ENCODE data around the gene WDR64. TPM values are rescaled to one million over a fixed set of nuclear protein-coding genes. Genes with fewer than 3 reads are reported as not detected.

The WDR64 gene
- total and polyA plus RNA-seq, 2 of the 13 experiments (the other 11 are each of a cell fraction or from before 2014, with no cell fraction given), result not detected

GRCh38 chr1:241767737-241768136 lies 115.7 kb downstream of the WDR64 start (continued):
- TF ChIP-seq, protein P1, sequence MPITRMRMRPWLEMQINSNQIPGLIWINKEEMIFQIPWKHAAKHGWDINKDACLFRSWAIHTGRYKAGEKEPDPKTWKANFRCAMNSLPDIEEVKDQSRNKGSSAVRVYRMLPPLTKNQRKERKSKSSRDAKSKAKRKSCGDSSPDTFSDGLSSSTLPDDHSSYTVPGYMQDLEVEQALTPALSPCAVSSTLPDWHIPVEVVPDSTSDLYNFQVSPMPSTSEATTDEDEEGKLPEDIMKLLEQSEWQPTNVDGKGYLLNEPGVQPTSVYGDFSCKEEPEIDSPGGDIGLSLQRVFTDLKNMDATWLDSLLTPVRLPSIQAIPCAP (CRISPR knock-in tag; IDR thresholded peaks at IDR 0.05; ENCODE audit: low read depth), result no peak
- TF ChIP-seq KLF12 (CRISPR knock-in tag; IDR thresholded peaks at IDR 0.05; ENCODE audit: borderline replicate concordance) (no peak), MIXL1 (CRISPR knock-in tag; IDR thresholded peaks at IDR 0.05) (no peak), ZNF44 (CRISPR knock-in tag; IDR thresholded peaks at IDR 0.05) (no peak), ZNF670 (CRISPR knock-in tag; IDR thresholded peaks at IDR 0.05; ENCODE audit: borderline replicate concordance) (no peak), NFKB2 (CRISPR knock-in tag; IDR thresholded peaks at IDR 0.05; ENCODE audit: borderline replicate concordance) (no peak)

DNA sequence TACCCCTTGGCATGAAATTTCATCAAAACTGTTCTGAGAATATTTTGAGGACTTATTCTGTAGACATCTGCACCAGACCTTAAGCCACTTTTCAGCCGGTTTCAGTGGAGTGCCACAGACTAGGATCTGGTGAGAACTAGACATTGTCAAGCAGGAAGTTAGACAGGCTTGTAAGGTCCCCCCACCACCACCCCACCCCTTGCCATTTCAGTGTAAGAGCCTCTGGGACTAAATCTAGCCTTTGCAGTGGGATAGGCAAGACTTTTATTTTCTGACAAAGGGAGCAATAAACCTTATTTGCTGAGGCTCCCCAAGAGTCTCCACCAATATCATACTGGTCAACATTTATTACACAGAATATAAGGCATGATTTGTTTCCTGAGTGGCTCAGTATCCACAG lies 118.0 kb downstream of the WDR64 start:
- no peaks in the 10 kb centered on the region for H3K9me3 ChIP-seq (ENCODE audit: low read length)
- POLR2A ChIA-PET, result no interaction called here
- no peaks in the 10 kb centered on the region for H3K36me3 ChIP-seq (replicated peaks in 1 of 2; ENCODE audit: control insufficient read depth in 1 of 2, insufficient read depth in 2 of 2, low read length in 2 of 2)
- FAIRE-seq, result no peak
- no peaks in the 10 kb centered on the region for H3K4me1 ChIP-seq (ENCODE audit: insufficient read depth, low read length)
- H3K79me2 ChIP-seq (ENCODE audit: insufficient read depth, low read length), result no peaks in the 10 kb centered on the region
- H3K9ac ChIP-seq (ENCODE audit: insufficient read depth, low read depth, low read length), result no peak overlapping the region
- no peaks in the 10 kb centered on the region for H3K27me3 ChIP-seq (ENCODE audit: control insufficient read depth in 1 of 2, insufficient read depth in 2 of 2, low read length in 2 of 2)
- no TSS peak for BruUV-seq (replicated peaks)
- CTCF ChIA-PET (ENCODE audit: low intra/inter-chr PET ratio, low total read pairs), result no interaction called here
- intact Hi-C loops (cut with micrococcal nuclease; ENCODE audit: unreplicated experiment), result no loop called here
- no peaks in the 10 kb centered on the region for H4K20me1 ChIP-seq (ENCODE audit: insufficient read depth, low read length)
- no peak overlapping the region for H3K4me3 ChIP-seq (replicated peaks in 1 of 3; ENCODE audit: insufficient read depth in 1 of 3, low read depth in 2 of 3, low read length in 3 of 3)
- no peak for DNase-seq (ENCODE audit: low spot score)
- ATAC-seq, result no peak
- no peak overlapping the region for H2AFZ ChIP-seq (ENCODE audit: low read length)
- H3K4me2 ChIP-seq (ENCODE audit: low read depth, low read length), result no peak overlapping the region
- 50% methylated on average over 1 of the region's 1 CpG for WGBS (ENCODE audit: low lambda C conversion rate)
- in situ Hi-C loops (cut with HindIII; ENCODE audit: extremely low pct_ligation_motif_present, low pct_unique_long_range_greater_than_20kb), result no loop called here
- H3K27ac ChIP-seq (ENCODE audit: extremely low read length, insufficient read depth, low read length), result no peak overlapping the region
- TF ChIP-seq, protein P2, sequence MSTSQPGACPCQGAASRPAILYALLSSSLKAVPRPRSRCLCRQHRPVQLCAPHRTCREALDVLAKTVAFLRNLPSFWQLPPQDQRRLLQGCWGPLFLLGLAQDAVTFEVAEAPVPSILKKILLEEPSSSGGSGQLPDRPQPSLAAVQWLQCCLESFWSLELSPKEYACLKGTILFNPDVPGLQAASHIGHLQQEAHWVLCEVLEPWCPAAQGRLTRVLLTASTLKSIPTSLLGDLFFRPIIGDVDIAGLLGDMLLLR (CRISPR knock-in tag; IDR thresholded peaks at IDR 0.05), result no peak
- TF ChIP-seq KLF15 (CRISPR knock-in tag; IDR thresholded peaks at IDR 0.05; ENCODE audit: borderline replicate concordance) (no peak), ZFYVE20 (CRISPR knock-in tag; IDR thresholded peaks at IDR 0.05; ENCODE audit: borderline replicate concordance, low read depth) (no peak), GATAD2A (CRISPR knock-in tag; IDR thresholded peaks at IDR 0.05) (no peak), ZNF614 (CRISPR knock-in tag; IDR thresholded peaks at IDR 0.05; ENCODE audit: borderline replicate concordance) (no peak), ZNF724P (CRISPR knock-in tag; IDR thresholded peaks at IDR 0.05; ENCODE audit: borderline replicate concordance) (no peak), ZNF576 (CRISPR knock-in tag; IDR thresholded peaks at IDR 0.05) (no peak), KMT2A (CRISPR knock-in tag; IDR thresholded peaks at IDR 0.05) (no peak), ZNF136 (CRISPR knock-in tag; IDR thresholded peaks at IDR 0.05; ENCODE audit: low read depth) (no peak), GATA4 (IDR thresholded peaks at IDR 0.05; ENCODE audit: borderline replicate concordance, low read depth) (no peak), GABPB1 (CRISPR knock-in tag; IDR thresholded peaks at IDR 0.05) (no peak), CSRNP1 (CRISPR knock-in tag; IDR thresholded peaks at IDR 0.05) (no peak), SP5 (CRISPR knock-in tag; IDR thresholded peaks at IDR 0.05; ENCODE audit: borderline replicate concordance, low read depth) (no peak)
- TF ChIP-seq, protein P3, sequence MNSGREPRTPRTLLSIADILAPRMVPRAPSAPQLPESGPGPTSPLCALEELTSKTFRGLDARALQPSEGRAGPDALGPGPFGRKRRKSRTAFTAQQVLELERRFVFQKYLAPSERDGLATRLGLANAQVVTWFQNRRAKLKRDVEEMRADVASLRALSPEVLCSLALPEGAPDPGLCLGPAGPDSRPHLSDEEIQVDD (CRISPR knock-in tag; IDR thresholded peaks at IDR 0.05; ENCODE audit: borderline replicate concordance), result no peak
